RPMI7951 (cell line): ENCODE measurements around the gene LRRC27. TPM values are rescaled to one million over a fixed set of nuclear protein-coding genes. Genes with fewer than 3 reads are reported as not detected.
A peak's percentile ranks its signal among the peaks of the same experiment; 100 is the strongest.
"Not testable (repeated sequence)": the region's sequence is repeated elsewhere in the genome, so short reads cannot be mapped to it uniquely, and the experiment has no call there.

Experiments
- DNase-seq: peaks from one replicate; pipeline ENCODE4 v3.0.0-alpha.2; 2012; ENCODE audit warnings: low read depth
- total RNA-seq: library from RNA; depleted of rRNA; stranded (reverse); fragments of >200 nt; shearing (Covaris generic); gene quantifications from 2 replicates; pipeline ENCODE4 v1.2.3, GENCODE V29; 2014

LRRC27 gene
- total RNA-seq, 1 experiment from 2014 or later = 4.3 TPM

DNA sequence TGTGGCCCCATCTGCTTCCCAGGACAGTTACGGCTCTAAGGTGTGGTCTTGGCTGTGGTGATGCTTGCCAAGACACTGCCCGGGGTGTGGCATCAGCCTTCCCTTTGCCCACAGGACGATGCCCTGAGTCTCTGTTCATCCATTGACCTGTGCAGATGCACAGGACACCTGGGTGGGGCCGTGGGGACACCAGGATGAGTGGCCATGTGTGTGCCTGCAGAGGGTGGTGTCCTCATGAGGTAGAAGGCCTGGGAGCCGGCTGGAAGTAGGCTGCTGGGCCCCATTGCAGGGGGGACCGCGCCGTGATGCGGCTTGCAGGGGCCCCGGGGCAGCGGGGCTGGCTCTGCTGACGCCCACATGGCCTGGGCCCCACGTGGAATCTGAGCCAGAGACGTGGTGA, 42.6 kb downstream of the LRRC27 start:
- no peak for DNase-seq

DNA sequence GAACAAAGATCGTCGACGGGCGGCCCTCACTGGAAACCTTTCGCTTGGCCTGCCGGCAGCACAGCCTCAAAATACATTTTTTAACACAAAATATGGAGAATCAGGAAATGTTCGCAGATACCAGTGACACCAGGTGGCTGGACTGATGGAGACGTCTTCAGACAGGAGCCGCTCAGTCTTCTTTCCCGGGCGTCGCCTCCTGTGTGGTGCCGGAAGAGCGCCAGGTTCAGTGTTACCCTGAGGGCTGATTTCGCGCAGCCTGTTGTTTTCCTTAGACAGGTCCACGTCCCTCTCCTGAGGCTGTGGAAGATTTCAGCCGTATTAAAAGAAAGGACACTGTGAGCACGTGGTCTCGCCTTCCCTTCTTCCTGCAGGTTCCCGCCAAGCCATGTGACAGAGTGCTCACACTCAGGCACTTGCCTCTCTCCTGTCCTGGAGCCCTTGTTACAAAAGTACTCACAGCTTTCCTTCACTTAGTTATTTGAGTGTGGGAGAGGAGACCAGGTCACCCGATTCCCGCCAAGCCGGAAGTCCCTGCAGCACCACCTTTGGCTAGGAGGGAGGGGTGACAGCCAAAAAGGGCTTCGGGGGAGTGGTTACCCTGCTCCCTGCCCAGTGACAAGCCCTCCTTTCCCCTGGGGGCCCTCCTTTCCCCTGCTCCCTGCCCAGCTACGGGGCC, 43.3 kb downstream of the LRRC27 start:
- DNase-seq = no peak

DNA sequence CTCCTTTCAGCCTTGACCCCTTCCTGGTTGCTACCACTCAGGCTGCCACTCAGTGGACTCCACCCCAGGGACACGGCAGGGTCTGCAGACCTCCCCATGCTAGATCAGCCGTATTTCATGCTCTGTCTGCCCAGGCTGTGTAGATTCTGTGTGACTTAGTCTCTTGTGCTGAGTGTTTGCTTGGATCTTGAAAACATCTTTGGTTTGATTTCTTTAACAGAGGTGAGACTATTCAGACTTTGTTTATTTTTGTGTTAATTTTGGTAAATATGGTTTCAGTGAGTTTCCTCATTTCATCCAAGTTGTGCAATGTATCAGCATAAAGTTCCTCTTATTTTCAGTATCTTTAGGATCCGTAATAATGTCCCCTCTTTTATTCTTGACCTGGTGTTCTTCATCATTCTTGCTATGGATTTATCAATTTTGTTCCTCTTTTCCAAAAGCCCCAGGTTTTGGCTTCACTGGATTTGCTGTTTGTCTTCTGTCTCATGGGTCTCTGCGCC, 43.9 kb downstream of the LRRC27 start:
- no peak for DNase-seq

DNA sequence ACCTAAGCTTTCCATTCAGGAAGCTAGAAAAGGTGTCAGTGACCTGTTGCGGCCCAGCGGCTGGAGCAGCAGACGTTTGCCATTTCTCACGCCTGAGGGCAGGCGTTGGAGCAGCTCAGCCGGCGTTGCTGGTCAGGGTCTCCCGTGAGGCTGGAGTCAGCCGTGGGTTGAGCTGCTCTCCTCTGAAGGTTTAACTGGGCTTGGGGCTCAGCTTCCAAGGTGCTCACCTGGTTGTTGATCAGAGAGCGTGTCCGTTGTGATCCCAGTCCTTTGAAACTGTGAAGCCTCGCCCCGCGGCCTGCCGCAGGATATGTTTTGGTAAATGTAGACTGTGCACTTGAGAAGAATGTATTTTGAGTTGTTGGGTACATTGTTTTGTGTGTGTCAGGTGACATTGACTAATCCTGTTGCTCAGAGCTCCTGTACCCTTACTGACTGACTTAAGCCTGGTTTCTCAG, 44.4 kb downstream of the LRRC27 start:
- no peak for DNase-seq

DNA sequence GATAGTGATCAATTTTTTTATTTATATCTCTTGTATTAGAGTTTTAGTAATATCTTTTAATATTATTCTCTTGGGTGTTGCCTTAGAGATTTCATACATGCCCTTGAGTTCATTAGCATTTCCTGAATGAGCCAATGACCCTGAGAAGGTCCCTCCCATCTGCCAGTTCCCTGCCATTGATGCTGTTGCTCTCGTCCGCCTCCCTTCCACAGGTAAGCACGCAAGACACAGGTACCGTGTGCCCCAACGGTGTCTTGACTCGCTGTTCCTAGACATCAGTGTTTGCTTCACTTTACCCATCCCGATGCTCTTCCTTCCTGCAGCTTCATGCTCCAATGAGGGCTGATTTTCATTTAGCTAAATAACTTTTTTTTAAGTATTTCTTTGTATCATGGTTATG, 45.3 kb downstream of the LRRC27 start:
- no peak for DNase-seq

DNA sequence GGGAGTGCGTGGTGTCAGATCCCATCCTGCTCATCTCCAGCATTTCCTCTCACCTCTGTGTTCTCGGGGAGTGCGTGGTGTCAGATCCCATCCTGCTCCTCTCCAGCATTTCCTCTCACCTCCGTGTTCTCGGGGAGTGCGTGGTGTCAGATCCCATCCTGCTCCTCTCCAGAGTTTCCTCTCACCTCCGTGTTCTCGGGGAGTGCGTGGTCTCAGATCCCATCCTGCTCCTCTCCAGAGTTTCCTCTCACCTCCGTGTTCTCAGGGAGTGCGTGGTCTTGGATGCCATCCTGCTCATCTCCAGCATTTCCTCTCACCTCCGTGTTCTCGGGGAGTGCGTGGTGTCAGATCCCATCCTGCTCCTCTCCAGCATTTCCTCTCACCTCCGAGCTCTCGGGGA, 47.0 kb downstream of the LRRC27 start:
- not testable (repeated sequence) for DNase-seq

DNA sequence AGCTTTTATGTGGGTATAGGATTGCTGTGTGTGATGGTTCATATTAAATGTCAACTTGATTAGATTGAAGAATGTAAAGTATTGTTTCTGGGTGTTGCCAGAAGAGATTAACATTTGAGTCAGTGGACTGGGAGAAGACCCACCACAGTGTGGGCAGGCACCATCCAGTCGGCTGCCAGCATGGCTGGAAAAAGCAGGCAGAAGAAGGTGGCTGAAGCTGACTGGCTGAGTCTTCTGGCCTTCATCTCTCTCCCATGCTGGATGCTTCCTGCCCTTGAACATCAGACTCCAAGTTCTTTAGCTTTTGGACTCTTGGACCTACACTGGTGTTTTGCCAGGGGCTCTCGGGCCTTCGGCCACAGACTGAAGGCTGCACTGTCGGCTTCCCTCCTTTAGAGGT, 49.0 kb downstream of the LRRC27 start:
- not testable (repeated sequence) for DNase-seq

DNA sequence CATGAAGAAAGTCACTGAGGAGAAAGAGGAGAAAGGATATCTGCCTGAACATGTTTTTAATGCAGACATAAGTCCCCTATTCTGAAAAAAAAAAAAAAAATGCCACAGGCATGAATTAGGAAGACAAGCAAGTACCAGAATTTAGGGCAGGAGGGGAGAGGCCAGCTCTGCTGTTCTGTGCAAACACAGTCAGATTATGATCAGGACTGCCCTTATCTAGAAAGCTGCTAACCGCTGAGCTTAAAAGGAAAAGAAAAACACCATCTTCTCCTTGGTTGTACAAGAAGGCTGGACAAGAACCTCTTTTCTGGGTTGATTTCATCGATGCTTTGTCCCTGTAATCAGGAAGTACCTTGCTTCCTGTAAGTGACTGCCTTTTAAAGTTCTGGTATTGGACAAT, 49.7 kb downstream of the LRRC27 start:
- no peak for DNase-seq

DNA sequence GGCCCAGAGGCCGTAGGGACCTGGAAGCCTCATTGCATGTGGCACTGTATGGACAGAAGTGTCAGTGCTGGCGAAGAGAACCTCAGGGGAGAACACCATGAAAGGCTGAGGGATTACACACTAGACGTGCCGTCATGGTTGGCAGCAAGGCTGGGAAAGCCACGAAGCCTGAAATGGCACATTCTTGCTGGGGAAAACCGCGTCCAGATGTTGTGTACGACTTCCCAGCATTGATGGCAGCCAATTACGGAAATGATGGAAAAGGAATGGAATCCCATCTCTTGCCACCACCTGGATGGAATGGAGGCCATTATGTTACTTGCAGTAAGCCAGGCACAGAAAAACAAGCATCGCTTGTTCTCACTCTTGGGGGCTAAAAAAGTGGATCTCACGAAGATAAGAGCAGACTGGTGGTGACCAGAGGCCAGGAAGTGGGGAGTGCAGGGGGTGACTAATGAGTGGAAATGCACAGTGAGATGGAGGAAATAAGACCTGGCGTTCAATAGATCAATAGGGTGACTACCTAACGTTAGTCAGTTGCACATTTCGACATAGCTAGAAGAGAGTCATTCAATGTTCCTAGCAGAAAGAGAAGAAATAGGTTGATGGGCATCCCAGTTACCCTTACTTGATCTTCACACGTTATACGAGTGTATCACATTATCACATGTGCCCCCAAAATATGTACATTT, 50.4 kb downstream of the LRRC27 start:
- DNase-seq = peak; percentile 80

DNA sequence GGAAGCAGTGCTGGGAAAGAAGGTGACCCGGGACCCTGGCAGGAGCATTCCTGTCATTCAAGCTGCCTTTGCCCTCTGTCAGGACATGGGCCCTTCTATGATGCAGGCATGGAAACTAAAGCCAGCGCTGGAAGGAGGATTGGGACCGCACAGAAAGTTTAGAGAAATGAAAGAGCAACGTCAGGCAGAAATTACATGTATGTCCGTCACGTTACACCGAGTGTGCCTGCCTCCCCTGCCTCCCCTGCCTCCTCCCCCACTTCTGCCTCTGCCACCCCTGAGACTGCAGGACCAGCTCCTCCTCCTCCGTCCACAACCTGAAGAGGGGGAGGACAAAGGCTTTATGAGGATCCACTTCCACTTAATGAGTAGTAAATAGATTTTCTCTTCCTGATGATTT, 51.1 kb downstream of the LRRC27 start:
- DNase-seq = no peak

DNA sequence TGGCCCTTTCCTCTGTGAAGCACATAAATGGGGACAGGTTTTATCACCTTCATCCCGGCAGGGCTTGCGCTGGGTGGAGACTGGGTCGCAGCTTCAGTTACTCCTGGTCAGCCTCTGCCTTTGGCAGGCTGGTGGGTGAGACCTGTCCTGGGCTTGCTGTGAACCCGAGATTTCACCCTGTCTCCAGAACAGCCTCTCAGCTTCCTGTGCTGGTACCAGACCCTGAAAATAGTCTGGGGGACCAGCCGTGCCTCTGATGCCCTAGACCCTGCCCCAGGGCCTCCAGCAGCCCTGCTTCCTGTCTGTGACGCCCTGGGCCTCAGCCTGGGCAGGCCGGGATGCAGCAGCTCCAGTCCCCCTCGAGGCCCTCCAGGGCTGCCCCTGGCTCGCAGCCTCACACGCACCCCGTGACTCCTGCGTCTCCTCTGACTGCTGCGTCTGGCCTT, 51.8 kb downstream of the LRRC27 start:
- DNase-seq = no peak

DNA sequence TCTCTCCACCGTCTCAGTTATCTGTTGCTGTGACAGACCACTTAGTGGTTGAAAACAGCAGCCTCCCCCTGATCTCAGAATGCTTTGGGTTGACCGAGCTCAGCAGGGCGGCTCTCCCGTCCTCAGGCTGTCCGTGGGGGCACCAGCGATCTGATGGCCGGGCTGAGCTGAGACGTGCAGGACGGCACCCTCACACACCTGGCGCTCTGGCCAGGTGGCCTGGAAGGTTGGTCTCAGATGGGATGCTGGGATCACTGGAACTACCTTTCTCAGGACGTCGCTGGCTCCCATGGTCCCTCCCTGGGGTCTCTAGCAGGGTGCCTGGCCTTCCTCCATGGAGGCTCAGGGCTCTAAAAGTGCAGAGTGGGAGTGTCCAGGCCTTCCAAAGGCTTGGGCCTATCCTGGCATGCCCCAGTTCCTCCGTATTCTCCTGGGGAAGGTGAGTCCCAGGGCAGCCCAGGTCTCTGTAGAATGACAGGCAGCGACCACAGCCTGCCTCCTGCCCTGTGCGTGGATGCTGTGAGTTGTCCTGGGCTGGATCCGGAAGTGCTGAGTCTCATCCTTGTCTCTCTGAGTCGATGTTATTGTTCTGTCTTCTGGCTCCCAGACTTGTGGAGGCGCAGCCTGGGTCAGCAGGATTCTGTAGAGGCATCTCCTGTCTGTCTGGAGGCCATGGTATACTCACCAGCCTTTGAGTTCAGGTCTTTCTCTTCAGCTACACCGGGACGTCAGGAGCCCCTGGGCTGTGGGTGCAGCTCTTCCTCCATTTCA, 52.8 kb downstream of the LRRC27 start:
- no peak for DNase-seq

DNA sequence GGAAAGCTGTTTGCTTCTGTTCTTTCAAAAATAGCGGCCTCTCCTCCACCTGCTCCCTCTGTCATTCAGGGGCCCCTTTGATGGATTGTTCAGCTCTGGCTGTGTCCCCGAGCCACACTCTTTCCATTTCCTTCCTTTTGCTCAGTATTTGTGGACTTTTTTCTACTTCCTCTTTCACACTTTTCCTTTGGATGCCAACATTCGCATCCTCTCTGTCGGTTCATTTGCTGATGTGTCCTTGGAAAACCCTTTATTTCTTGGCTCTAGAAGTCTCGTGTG, 53.3 kb downstream of the LRRC27 start:
- DNase-seq = no peak

DNA sequence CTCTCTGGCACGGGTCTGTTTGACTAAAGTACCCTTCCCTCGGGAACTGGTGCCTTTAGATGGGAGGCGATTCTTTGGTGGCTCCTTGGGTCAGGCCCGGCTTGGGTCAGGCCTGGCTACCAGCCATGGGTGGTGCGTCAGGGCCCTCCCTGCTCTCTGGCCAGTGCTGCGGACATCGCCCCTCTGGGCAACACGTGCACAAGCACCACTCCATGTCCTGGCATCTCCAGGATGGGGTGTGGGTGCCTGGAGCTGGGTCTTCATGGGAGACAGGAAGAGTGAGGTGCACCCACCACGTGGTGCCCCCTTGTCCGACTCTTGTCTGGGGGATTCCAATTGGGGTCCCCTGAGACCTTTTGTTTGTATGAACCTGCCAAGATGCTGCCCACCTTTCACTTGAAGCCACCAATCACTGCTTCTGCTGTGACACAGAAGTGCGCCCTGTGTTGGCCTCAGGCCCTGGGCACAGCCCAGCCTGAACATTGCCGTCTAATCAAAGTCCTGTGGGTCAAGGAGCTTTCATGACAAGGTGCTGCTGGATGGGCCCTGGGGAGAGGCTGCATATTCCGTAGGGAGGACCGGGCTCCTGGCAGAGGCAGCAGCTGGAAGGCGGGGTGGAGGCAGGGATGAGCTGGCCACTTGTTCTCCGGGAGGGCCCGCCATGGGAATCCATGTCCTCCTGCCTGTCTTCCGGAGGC, 53.9 kb downstream of the LRRC27 start:
- DNase-seq = no peak

DNA sequence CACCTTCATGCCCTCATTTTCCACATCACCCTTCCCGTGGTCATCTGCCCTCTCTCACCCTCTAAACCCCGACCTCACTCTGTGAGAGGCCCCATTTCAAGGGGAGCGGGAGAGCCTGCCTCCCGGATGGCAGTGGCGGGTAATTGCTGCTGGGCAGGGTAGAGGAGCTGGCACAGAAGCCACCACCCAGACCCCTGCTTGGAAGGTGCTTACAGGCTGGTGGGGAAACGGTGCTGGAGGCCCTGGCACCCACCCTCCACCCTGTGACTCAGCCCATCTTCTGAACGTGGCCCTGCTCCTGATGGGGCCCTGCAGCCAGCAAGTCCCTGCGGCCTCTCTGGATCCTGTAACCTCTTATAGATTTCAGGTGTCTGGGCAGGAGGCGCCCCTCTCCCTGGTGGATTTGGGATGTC, 54.4 kb downstream of the LRRC27 start:
- no peak for DNase-seq

DNA sequence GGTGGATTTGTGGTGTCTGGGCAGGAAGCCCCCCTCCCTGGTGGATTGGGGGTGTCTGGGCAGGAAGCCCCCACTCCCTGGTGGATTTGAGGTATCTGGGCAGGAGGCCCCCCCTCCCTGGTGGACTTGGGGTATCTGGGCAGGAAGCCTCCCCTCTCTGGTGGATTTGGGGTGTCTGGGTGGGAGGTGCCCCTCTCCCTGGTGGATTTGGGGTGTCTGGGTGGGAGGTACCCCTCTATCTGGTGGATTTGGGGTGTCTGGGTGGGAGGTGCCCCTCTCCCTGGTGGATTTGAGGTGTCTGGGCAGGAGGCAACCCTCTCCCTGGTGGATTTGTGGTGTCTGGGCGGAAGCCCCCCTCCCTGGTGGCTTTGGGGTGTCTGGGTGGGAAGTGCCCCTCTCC, 54.9 kb downstream of the LRRC27 start:
- not testable (repeated sequence) for DNase-seq

DNA sequence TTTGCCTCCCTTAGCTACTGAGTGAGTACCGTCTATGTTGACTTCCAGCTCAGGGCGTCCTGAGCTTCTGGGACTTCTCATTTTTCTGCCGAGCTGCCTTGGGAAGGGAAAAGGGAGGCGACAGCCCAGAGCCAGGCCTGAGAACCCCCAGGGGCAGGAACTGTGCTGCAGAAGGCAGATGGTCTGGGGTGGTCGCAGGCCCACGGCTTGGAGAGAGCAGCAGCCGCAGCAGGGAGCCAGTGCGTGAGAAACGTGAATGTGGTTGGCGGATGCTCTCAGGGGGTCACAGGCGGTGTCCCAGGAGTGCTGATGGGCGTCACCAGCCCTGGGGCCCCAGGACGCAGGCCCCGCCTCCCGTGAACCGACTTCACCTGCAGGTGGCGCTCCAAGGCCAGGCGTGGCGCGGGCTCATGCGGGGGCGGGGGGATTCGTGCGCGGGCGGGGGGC, 55.8 kb downstream of the LRRC27 start:
- peak; percentile 46 for DNase-seq

DNA sequence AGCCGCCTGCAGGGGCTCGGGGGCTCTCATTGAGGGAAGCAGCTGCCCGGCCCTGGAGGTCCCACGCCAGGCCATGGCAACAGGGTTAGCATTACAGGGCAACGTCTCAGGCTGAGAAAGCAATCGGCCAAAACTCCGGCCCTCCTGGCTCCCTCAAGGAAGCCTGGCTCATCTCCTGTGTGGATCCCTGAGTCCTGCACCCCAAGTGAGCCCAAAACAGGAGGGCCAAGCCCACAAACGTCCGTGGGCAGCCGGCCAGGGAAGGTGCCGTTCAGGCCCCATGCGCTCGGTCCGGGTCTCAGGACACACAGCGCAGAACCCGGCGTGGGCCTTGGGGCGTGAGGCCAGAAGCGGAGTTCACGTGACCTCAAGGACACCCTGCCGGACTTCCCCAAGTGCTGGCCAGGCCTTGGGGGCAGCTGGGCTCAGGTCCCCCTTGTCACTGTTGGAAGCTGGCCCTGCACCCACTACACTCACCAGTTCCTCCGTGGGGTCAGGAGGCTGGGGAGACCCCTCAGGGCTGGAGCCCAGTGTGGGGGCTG, 57.0 kb downstream of the LRRC27 start:
- DNase-seq = no peak

DNA sequence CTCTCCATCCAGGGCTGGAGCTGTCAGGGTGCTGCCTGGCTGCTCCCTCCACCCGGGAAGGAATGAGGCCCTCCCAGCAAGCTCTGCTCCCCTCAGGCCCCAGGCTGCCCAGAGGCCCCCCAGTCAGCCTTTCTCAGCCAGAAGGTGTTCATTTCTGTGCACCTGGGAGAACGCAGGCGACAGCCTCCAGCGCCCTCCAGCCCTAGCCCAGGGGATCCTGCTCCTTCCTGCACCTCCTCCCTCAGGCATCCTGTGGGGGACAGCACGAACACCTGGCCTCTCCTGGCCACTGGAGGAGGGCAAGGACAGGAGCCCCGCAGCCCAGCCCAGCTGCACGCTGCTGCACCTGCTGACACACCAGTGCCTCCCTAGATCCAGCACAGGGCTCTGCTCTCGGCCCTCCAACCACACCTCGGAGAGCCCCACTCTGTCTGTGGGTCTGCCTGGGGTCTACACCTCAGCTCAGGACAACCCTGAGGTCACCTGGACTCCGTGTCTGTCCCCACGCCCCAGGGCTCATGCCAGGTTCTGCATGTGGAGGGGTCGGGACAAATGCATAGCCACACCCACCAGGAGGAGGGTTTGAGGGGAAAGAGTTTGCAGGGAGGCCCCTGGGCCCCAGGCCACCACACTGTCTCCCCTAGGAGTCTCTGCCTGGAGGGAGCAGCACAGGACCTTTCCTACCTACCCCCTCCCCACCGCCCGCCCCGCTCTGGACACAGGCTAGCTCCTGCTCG, 57.6 kb downstream of the LRRC27 start:
- DNase-seq = no peak

DNA sequence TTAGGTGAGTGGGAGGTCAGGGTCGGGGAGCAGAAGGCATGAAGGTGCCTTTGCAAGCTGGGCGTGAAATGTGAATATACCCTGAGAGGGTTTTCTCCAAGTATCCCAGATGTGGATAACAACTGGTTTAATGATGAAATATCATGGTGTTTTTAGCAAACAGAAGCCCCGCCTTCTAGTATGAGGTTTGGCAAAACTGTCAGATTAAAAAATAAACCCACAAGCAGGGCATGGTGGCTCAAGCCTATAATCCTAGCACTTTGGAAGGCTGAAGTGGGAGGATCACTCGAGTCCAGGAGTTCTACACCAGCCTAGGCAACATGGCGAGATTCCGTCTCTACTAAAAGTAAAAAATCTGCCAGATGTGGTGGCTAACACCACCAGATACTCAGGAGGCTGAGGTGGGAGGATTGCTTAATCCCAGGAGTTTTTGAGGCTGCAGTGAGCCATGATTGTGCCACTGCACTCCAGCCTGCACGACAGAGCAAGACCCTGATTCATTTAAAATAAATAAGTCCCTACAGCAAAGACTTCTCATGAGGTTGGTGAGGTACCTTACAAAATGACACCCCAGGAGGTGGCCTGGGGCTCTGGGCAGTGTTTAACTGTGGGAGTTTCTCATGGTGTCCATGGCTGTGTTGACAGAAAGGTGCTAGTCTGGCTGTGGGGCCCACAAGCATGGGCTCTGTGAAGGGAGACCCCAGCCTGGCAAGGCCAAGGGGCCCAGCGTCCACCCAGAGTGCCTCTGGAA, 58.4 kb downstream of the LRRC27 start:
- no peak for DNase-seq
